Measurements from ENCODE around the gene THSD7B.
"Not testable (repeated sequence)": the region's sequence is repeated elsewhere in the genome, so short reads cannot be mapped to it uniquely, and the experiment has no call there.

The THSD7B gene

DNA sequence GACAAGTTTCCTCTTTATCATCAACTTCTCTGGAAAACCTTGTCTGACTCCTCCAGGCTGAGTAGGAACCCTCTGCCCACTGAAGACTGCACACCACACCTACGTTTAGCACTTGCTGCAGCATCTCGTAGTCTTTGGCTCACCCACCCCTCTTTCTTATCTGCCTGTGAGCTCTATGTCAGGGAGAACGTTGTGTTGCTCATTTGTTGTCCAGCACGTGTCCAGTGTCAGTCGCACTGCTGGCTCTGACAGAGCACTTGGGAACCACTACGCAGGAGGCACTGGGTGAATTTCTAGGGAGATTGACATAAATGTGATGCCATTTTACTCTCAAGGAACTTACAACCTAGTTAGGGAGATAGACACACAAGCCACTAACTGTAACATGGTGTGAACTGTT lies 216.3 kb downstream of the THSD7B start:
- H3K9me3 ChIP-seq (ENCODE audit: control insufficient read depth in 1 of 2, low read length in 2 of 2): not testable (repeated sequence)

GRCh38 chr2:136985044-136985443 lies 219.7 kb downstream of the THSD7B start:
- H3K4me1 ChIP-seq (ENCODE audit: control insufficient read depth in 1 of 2, insufficient read depth in 2 of 2, low read length in 2 of 2): no peaks in the 10 kb centered on the region
- H3K9ac ChIP-seq (ENCODE audit: low read depth in 1 of 2, low read length in 2 of 2): no peak overlapping the region
- no peaks in the 10 kb centered on the region for H3K27me3 ChIP-seq (ENCODE audit: control insufficient read depth in 1 of 2, insufficient read depth in 2 of 2, low read length in 2 of 2)
- H3K36me3 ChIP-seq (ENCODE audit: control insufficient read depth in 1 of 2, insufficient read depth in 2 of 2, low read length in 2 of 2): no peaks in the 10 kb centered on the region
- H3K4me3 ChIP-seq (ENCODE audit: low read depth in 1 of 2, low read length in 2 of 2): no peak overlapping the region
- no peak overlapping the region for H3K27ac ChIP-seq (ENCODE audit: low read depth, low read length)
- no peaks in the 10 kb centered on the region for H3K9me3 ChIP-seq (ENCODE audit: control insufficient read depth in 1 of 2, low read length in 2 of 2)

More for the DNA sequence above, 216.3 kb downstream of the THSD7B start:
- not testable (repeated sequence) for H3K9ac ChIP-seq (ENCODE audit: low read depth in 1 of 2, low read length in 2 of 2); H3K36me3 ChIP-seq (ENCODE audit: control insufficient read depth in 1 of 2, insufficient read depth in 2 of 2, low read length in 2 of 2); H3K27me3 ChIP-seq (ENCODE audit: control insufficient read depth in 1 of 2, insufficient read depth in 2 of 2, low read length in 2 of 2); H3K4me1 ChIP-seq (ENCODE audit: control insufficient read depth in 1 of 2, insufficient read depth in 2 of 2, low read length in 2 of 2); H3K4me3 ChIP-seq (ENCODE audit: low read depth in 1 of 2, low read length in 2 of 2); H3K27ac ChIP-seq (ENCODE audit: low read depth, low read length)

DNA sequence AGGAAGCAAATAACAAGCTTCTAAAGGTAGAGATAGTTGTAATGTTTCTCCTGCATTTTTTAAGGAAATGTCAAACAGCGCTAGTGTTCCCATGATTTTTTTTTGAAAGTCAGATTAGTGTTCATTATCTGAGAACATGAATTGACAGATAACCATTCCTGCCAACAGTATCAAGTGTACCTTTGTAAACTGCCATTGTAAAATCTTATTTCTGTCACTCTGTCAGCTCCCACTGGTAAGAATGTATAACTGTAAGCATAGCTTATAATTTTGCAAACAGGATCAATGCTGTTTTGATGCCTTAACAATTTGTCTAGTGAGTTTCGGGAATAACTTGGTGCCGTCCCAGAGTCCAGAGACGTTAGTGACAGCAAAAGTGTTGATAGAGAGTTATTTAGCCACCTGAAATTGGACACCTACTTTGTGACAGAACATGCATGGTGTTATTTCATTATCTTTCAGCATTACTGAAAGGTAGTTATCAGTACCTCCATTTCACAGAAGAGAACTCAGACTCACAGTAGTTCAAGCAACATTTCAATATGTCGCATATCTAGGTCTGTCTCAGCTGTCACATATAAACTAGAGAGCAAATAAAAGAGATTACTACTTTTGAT lies 221.4 kb downstream of the THSD7B start:
- no peak overlapping the region for H3K27ac ChIP-seq (ENCODE audit: low read depth, low read length)
- H3K36me3 ChIP-seq (ENCODE audit: control insufficient read depth in 1 of 2, insufficient read depth in 2 of 2, low read length in 2 of 2): no peaks in the 10 kb centered on the region
- no peak overlapping the region for H3K9ac ChIP-seq (ENCODE audit: low read depth in 1 of 2, low read length in 2 of 2)
- no peaks in the 10 kb centered on the region for H3K4me1 ChIP-seq (ENCODE audit: control insufficient read depth in 1 of 2, insufficient read depth in 2 of 2, low read length in 2 of 2)
- no peaks in the 10 kb centered on the region for H3K9me3 ChIP-seq (ENCODE audit: control insufficient read depth in 1 of 2, low read length in 2 of 2)
- no peak overlapping the region for H3K4me3 ChIP-seq (ENCODE audit: low read depth in 1 of 2, low read length in 2 of 2)
- H3K27me3 ChIP-seq (ENCODE audit: control insufficient read depth in 1 of 2, insufficient read depth in 2 of 2, low read length in 2 of 2): no peaks in the 10 kb centered on the region

- Histone ChIP-seq H3K36me3 (ENCODE audit: control insufficient read depth in 1 of 2, insufficient read depth in 2 of 2, low read length in 2 of 2) (no peaks in the 10 kb centered on the region), H3K9ac (ENCODE audit: low read depth in 1 of 2, low read length in 2 of 2) (no peak overlapping the region), H3K9me3 (ENCODE audit: control insufficient read depth in 1 of 2, low read length in 2 of 2) (no peaks in the 10 kb centered on the region), H3K4me1 (ENCODE audit: control insufficient read depth in 1 of 2, insufficient read depth in 2 of 2, low read length in 2 of 2) (no peaks in the 10 kb centered on the region), H3K27me3 (ENCODE audit: control insufficient read depth in 1 of 2, insufficient read depth in 2 of 2, low read length in 2 of 2) (no peaks in the 10 kb centered on the region), H3K27ac (ENCODE audit: low read depth, low read length) (no peak overlapping the region), H3K4me3 (ENCODE audit: low read depth in 1 of 2, low read length in 2 of 2) (no peak overlapping the region)
Observed at GRCh38 chr2:136990316-136990715, 225.0 kb downstream of the THSD7B start.

GRCh38 chr2:136994793-136995192 lies 229.4 kb downstream of the THSD7B start:
- Histone ChIP-seq H3K9me3 (ENCODE audit: control insufficient read depth in 1 of 2, low read length in 2 of 2) (no peaks in the 10 kb centered on the region), H3K27ac (ENCODE audit: low read depth, low read length) (no peak overlapping the region), H3K4me3 (ENCODE audit: low read depth in 1 of 2, low read length in 2 of 2) (no peak overlapping the region)

GRCh38 chr2:136997557-136997956 lies 232.2 kb downstream of the THSD7B start:
- Histone ChIP-seq H3K36me3 (ENCODE audit: control insufficient read depth in 1 of 2, insufficient read depth in 2 of 2, low read length in 2 of 2) (no peaks in the 10 kb centered on the region), H3K27ac (ENCODE audit: low read depth, low read length) (no peak overlapping the region), H3K4me1 (ENCODE audit: control insufficient read depth in 1 of 2, insufficient read depth in 2 of 2, low read length in 2 of 2) (no peaks in the 10 kb centered on the region), H3K9ac (ENCODE audit: low read depth in 1 of 2, low read length in 2 of 2) (no peak overlapping the region), H3K4me3 (ENCODE audit: low read depth in 1 of 2, low read length in 2 of 2) (no peak overlapping the region), H3K9me3 (ENCODE audit: control insufficient read depth in 1 of 2, low read length in 2 of 2) (no peaks in the 10 kb centered on the region), H3K27me3 (ENCODE audit: control insufficient read depth in 1 of 2, insufficient read depth in 2 of 2, low read length in 2 of 2) (no peaks in the 10 kb centered on the region)

More at GRCh38 chr2:136994793-136995192, 229.4 kb downstream of the THSD7B start:
- no peaks in the 10 kb centered on the region for H3K36me3 ChIP-seq (ENCODE audit: control insufficient read depth in 1 of 2, insufficient read depth in 2 of 2, low read length in 2 of 2)
- no peaks in the 10 kb centered on the region for H3K27me3 ChIP-seq (ENCODE audit: control insufficient read depth in 1 of 2, insufficient read depth in 2 of 2, low read length in 2 of 2)
- no peaks in the 10 kb centered on the region for H3K4me1 ChIP-seq (ENCODE audit: control insufficient read depth in 1 of 2, insufficient read depth in 2 of 2, low read length in 2 of 2)
- H3K9ac ChIP-seq (ENCODE audit: low read depth in 1 of 2, low read length in 2 of 2): no peak overlapping the region

DNA sequence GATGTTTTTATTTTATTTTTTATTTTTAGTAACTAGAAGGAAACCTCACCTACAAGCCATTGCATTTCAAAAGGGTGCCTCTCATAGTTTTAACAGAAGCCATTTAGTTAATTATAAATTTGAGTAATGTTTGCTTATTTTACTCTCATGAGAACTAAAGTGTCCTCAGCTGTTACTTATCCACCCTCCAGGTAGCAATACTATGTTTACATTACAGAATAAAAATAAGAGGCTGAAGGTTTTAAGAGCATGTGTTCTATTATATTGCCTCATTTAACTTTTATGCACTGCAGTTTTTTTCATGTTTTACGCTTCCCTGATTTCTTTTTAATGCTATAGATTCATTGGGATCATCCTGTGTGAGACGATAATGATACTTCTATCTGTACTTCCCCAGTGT lies 235.5 kb downstream of the THSD7B start:
- H3K9me3 ChIP-seq (ENCODE audit: control insufficient read depth in 1 of 2, low read length in 2 of 2): no peaks in the 10 kb centered on the region
- H3K36me3 ChIP-seq (ENCODE audit: control insufficient read depth in 1 of 2, insufficient read depth in 2 of 2, low read length in 2 of 2): no peaks in the 10 kb centered on the region
- no peak overlapping the region for H3K9ac ChIP-seq (ENCODE audit: low read depth in 1 of 2, low read length in 2 of 2)
- no peak overlapping the region for H3K4me3 ChIP-seq (ENCODE audit: low read depth in 1 of 2, low read length in 2 of 2)
- H3K27ac ChIP-seq (ENCODE audit: low read depth, low read length): no peak overlapping the region
- no peaks in the 10 kb centered on the region for H3K4me1 ChIP-seq (ENCODE audit: control insufficient read depth in 1 of 2, insufficient read depth in 2 of 2, low read length in 2 of 2)
- H3K27me3 ChIP-seq (ENCODE audit: control insufficient read depth in 1 of 2, insufficient read depth in 2 of 2, low read length in 2 of 2): no peaks in the 10 kb centered on the region

DNA sequence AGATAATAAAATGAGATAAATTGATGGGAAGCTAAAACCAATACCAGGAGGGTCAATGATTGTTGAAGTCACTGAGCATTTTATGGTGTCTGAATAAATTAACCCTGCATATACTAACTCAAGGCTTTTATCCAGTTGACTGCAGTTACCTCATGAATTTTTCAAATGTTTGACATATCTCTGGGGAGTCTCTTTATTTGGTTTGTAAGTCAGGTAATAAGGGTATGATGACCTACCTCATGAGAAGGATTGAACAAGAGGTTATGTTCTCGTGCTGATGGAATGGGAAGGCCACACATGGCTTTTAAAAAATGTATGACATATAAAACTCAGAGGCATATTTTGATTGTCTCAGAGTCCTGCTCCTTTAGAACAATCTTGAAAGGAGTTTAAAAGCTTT lies 237.6 kb downstream of the THSD7B start:
- H3K9ac ChIP-seq (ENCODE audit: low read depth in 1 of 2, low read length in 2 of 2): no peak overlapping the region
- H3K27ac ChIP-seq (ENCODE audit: low read depth, low read length): no peak overlapping the region
- no peaks in the 10 kb centered on the region for H3K4me1 ChIP-seq (ENCODE audit: control insufficient read depth in 1 of 2, insufficient read depth in 2 of 2, low read length in 2 of 2)
- H3K36me3 ChIP-seq (ENCODE audit: control insufficient read depth in 1 of 2, insufficient read depth in 2 of 2, low read length in 2 of 2): no peaks in the 10 kb centered on the region
- no peaks in the 10 kb centered on the region for H3K9me3 ChIP-seq (ENCODE audit: control insufficient read depth in 1 of 2, low read length in 2 of 2)
- no peaks in the 10 kb centered on the region for H3K27me3 ChIP-seq (ENCODE audit: control insufficient read depth in 1 of 2, insufficient read depth in 2 of 2, low read length in 2 of 2)
- H3K4me3 ChIP-seq (ENCODE audit: low read depth in 1 of 2, low read length in 2 of 2): no peak overlapping the region

- H3K9me3 ChIP-seq (ENCODE audit: control insufficient read depth in 1 of 2, low read length in 2 of 2): no peaks in the 10 kb centered on the region
- H3K4me3 ChIP-seq (ENCODE audit: low read depth in 1 of 2, low read length in 2 of 2): no peak overlapping the region
- no peaks in the 10 kb centered on the region for H3K36me3 ChIP-seq (ENCODE audit: control insufficient read depth in 1 of 2, insufficient read depth in 2 of 2, low read length in 2 of 2)
- no peaks in the 10 kb centered on the region for H3K4me1 ChIP-seq (ENCODE audit: control insufficient read depth in 1 of 2, insufficient read depth in 2 of 2, low read length in 2 of 2)
- H3K27me3 ChIP-seq (ENCODE audit: control insufficient read depth in 1 of 2, insufficient read depth in 2 of 2, low read length in 2 of 2): no peaks in the 10 kb centered on the region
- H3K27ac ChIP-seq (ENCODE audit: low read depth, low read length): no peak overlapping the region
- H3K9ac ChIP-seq (ENCODE audit: low read depth in 1 of 2, low read length in 2 of 2): no peak overlapping the region
Observed at GRCh38 chr2:137005210-137005609, 239.9 kb downstream of the THSD7B start.

DNA sequence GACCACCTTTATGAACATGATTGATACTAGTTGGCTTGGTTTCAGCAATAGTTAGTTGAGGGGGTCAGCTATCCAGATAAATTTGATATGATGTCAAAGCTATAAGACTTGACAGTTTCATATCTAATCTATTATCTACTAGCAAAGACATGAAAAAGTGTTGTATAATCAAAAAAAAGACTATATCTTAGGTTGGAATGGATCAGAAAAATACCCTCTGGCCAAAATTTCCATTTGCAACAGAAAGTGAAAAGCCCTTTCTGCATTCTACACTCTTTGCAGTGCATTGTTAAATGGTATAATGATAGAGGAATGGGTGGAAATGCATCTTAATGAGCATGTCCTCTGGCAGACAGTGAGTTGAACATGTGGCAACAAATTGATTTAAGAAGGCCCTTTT lies 242.6 kb downstream of the THSD7B start:
- H3K9me3 ChIP-seq (ENCODE audit: control insufficient read depth in 1 of 2, low read length in 2 of 2): no peaks in the 10 kb centered on the region
- H3K4me1 ChIP-seq (ENCODE audit: control insufficient read depth in 1 of 2, insufficient read depth in 2 of 2, low read length in 2 of 2): no peaks in the 10 kb centered on the region
- H3K4me3 ChIP-seq (ENCODE audit: low read depth in 1 of 2, low read length in 2 of 2): no peak overlapping the region
- no peaks in the 10 kb centered on the region for H3K36me3 ChIP-seq (ENCODE audit: control insufficient read depth in 1 of 2, insufficient read depth in 2 of 2, low read length in 2 of 2)
- H3K27ac ChIP-seq (ENCODE audit: low read depth, low read length): no peak overlapping the region
- no peaks in the 10 kb centered on the region for H3K27me3 ChIP-seq (ENCODE audit: control insufficient read depth in 1 of 2, insufficient read depth in 2 of 2, low read length in 2 of 2)
- no peak overlapping the region for H3K9ac ChIP-seq (ENCODE audit: low read depth in 1 of 2, low read length in 2 of 2)

GRCh38 chr2:137009953-137010352 lies 244.6 kb downstream of the THSD7B start:
- Histone ChIP-seq H3K4me1 (ENCODE audit: control insufficient read depth in 1 of 2, insufficient read depth in 2 of 2, low read length in 2 of 2) (no peaks in the 10 kb centered on the region), H3K27me3 (ENCODE audit: control insufficient read depth in 1 of 2, insufficient read depth in 2 of 2, low read length in 2 of 2) (no peaks in the 10 kb centered on the region), H3K9me3 (ENCODE audit: control insufficient read depth in 1 of 2, low read length in 2 of 2) (no peaks in the 10 kb centered on the region), H3K4me3 (ENCODE audit: low read depth in 1 of 2, low read length in 2 of 2) (no peak overlapping the region), H3K9ac (ENCODE audit: low read depth in 1 of 2, low read length in 2 of 2) (no peak overlapping the region), H3K36me3 (ENCODE audit: control insufficient read depth in 1 of 2, insufficient read depth in 2 of 2, low read length in 2 of 2) (no peaks in the 10 kb centered on the region), H3K27ac (ENCODE audit: low read depth, low read length) (no peak overlapping the region)

Data from duodenal mucosa (tissue), 2 donors.